ENCODE results near the gene METRN.

GRCh38 chr16:675884-676564 is 38.9 kb upstream of the METRN start:
- TF ChIP-seq CTCF (conservative IDR thresholded peaks at IDR 0.05; ENCODE audit: low read length) (no peak), EZH2phosphoT487 (IDR thresholded peaks at IDR 0.05; ENCODE audit: borderline replicate concordance) (no peak)

Measured in Loucy (cell line).